OCI-LY7 (cell line): ENCODE measurements around the gene NPR1.

Experiments
- EZH2phosphoT487 ChIP-seq: fragments of 200-600 bp; sonication (generic); IDR thresholded peaks from 2 replicates; pipeline ENCODE4 v1.6.1; 2018; ENCODE audit warnings: low read depth, borderline replicate concordance, mild to moderate bottlenecking, mixed run types, antibody characterized with exemption, low read length, moderate library complexity, mixed read lengths
- TF ChIP-seq, protein P1 (sequence below): fragments of 200-600 bp; sonication (generic); conservative IDR thresholded peaks from 2 replicates; pipeline ENCODE4 v1.5.1; 2014; ENCODE audit warnings: mild to moderate bottlenecking, antibody characterized with exemption, low read length, moderate library complexity, mixed read lengths

DNA sequence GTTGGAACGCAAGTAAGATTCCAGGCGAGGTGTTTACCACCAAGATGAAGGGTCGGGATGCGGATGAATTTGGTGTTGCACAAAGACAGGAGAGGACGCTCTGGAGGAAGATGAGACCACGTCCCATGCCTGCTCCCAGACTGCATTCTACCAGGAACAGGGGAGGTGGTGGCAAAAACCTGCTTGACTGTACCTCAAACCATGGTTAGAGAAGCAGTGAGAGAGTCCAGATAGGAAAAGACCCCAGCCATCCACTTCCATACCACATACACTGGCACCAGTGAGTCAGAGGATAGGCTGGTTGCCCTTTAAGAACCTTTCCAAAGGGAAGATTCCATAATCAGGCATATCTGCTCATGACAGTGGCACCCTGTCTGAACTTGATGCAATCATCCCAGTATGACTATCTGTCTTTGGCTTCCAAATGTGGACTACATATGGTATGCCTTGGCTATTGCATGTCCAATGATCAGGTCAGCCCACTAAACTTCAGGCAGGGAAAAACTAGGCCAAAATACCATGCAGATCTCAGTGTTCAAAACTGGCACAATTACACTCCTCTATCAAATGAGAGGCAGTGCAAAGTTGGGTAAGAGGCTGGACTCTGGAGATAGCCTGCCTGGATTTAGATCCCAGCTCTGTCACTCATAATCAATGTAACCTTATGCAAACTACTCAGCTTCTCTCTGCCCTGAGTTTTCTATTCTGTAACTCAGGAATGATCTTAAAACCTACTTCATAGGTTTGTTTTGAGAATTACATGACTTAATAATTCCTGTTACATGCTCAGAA, 20.6 kb downstream of the NPR1 start:
- TF ChIP-seq, protein P1, sequence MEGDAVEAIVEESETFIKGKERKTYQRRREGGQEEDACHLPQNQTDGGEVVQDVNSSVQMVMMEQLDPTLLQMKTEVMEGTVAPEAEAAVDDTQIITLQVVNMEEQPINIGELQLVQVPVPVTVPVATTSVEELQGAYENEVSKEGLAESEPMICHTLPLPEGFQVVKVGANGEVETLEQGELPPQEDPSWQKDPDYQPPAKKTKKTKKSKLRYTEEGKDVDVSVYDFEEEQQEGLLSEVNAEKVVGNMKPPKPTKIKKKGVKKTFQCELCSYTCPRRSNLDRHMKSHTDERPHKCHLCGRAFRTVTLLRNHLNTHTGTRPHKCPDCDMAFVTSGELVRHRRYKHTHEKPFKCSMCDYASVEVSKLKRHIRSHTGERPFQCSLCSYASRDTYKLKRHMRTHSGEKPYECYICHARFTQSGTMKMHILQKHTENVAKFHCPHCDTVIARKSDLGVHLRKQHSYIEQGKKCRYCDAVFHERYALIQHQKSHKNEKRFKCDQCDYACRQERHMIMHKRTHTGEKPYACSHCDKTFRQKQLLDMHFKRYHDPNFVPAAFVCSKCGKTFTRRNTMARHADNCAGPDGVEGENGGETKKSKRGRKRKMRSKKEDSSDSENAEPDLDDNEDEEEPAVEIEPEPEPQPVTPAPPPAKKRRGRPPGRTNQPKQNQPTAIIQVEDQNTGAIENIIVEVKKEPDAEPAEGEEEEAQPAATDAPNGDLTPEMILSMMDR = no peak
- TF ChIP-seq EZH2phosphoT487 = no peak
